Trophoblast cell (in vitro differentiated cells and primary cell): Measurements from ENCODE around the gene FNIP1.

ENCODE experiments used
- DNase-seq, 2 donors: peaks; one replicate each; pipeline ENCODE4 v3.0.0-alpha.2; 2016
- H2AFZ ChIP-seq: 2 replicates; pipeline ENCODE4 v1.6.1; 2013; ENCODE audit warnings: low read length, moderate library complexity, mild to moderate bottlenecking; ENCODE audit not compliant: insufficient read depth, poor library complexity
- H2AK5ac ChIP-seq: 2 replicates; pipeline ENCODE4 v1.6.1; 2013; ENCODE audit warnings: mild to moderate bottlenecking, low read length
- H2BK120ac ChIP-seq: 2 replicates; pipeline ENCODE4 v1.6.1; 2013; ENCODE audit warnings: low read length, mild to moderate bottlenecking, moderate library complexity; ENCODE audit not compliant: insufficient read depth, poor library complexity
- H2BK12ac ChIP-seq: 2 replicates; pipeline ENCODE4 v1.6.1; 2013; ENCODE audit warnings: mild to moderate bottlenecking, low read length, moderate library complexity
- H2BK5ac ChIP-seq: 2 replicates; pipeline ENCODE4 v1.6.1; 2013; ENCODE audit warnings: low read length, low read depth, moderate library complexity, mild to moderate bottlenecking; ENCODE audit not compliant: poor library complexity
- H3K14ac ChIP-seq: 2 replicates; pipeline ENCODE4 v1.6.1; 2013; ENCODE audit warnings: mild to moderate bottlenecking, low read length
- H3K18ac ChIP-seq: 2 replicates; pipeline ENCODE4 v1.6.1; 2013; ENCODE audit warnings: mild to moderate bottlenecking, low read length
- H3K23ac ChIP-seq: 2 replicates; pipeline ENCODE4 v1.6.1; 2013; ENCODE audit warnings: low read length
- H3K27ac ChIP-seq: 2 replicates; pipeline ENCODE4 v1.5.1; 2013; ENCODE audit warnings: low read depth, mild to moderate bottlenecking, inconsistent platforms, low read length, moderate library complexity
- H3K27me3 ChIP-seq: 2 replicates; pipeline ENCODE4 v1.6.1; 2013; ENCODE audit warnings: inconsistent platforms, mild to moderate bottlenecking, low read length, moderate library complexity; ENCODE audit not compliant: insufficient read depth
- H3K36me3 ChIP-seq, 2 experiments: 1 replicate in 1 of 2; 2 replicates in 1 of 2; pipeline ENCODE4 v1.6.1; 2013; ENCODE audit warnings: low read length in 2 of 2, mild to moderate bottlenecking in 2 of 2, moderate library complexity in 1 of 2; ENCODE audit not compliant: insufficient read depth in 2 of 2, control insufficient read depth in 1 of 2
- H3K4ac ChIP-seq: 2 replicates; pipeline ENCODE4 v1.6.1; 2013; ENCODE audit warnings: low read depth, mild to moderate bottlenecking, low read length, moderate library complexity
- H3K4me1 ChIP-seq, 2 experiments: 1 replicate in 1 of 2; 2 replicates in 1 of 2; pipeline ENCODE4 v1.6.1; 2013; ENCODE audit warnings: low read length in 2 of 2, mild to moderate bottlenecking in 2 of 2, moderate library complexity in 1 of 2; ENCODE audit not compliant: insufficient read depth in 2 of 2, control insufficient read depth in 1 of 2
- H3K4me2 ChIP-seq: 2 replicates; pipeline ENCODE4 v1.6.1; 2013; ENCODE audit warnings: inconsistent platforms, mild to moderate bottlenecking, low read length, moderate library complexity
- H3K4me3 ChIP-seq: 2 replicates; pipeline ENCODE4 v1.5.1; 2013; ENCODE audit warnings: mild to moderate bottlenecking, low read depth, low read length, inconsistent platforms
- H3K79me1 ChIP-seq: one replicate; pipeline ENCODE4 v1.6.1; 2013; ENCODE audit warnings: low read length
- H3K79me2 ChIP-seq: 2 replicates; pipeline ENCODE4 v1.6.1; 2013; ENCODE audit warnings: low read length, mild to moderate bottlenecking; ENCODE audit not compliant: control insufficient read depth, insufficient read depth, poor library complexity
- H3K9ac ChIP-seq: 2 replicates; pipeline ENCODE4 v1.6.1; 2013; ENCODE audit warnings: mild to moderate bottlenecking, low read length
- H3K9me3 ChIP-seq: 2 replicates; pipeline ENCODE4 v1.6.1; 2013; ENCODE audit warnings: low read depth, mild to moderate bottlenecking, control low read depth, inconsistent platforms, low read length; ENCODE audit not compliant: insufficient read depth
- H4K12ac ChIP-seq: 2 replicates; pipeline ENCODE4 v1.6.1; 2013; ENCODE audit warnings: low read depth, mild to moderate bottlenecking, low read length, moderate library complexity
- H4K8ac ChIP-seq: 2 replicates; pipeline ENCODE4 v1.6.1; 2013; ENCODE audit warnings: low read depth, mild to moderate bottlenecking, low read length, moderate library complexity
- H4K91ac ChIP-seq: one replicate; pipeline ENCODE4 v1.6.1; 2013; ENCODE audit warnings: low read depth, mild to moderate bottlenecking, low read length, moderate library complexity
- WGBS: extraction: QIAGEN DNeasy Blood & Tissue Kit; methylation state at CpG from one replicate; pipeline ENCODE4 v1.1.7; 2013; ENCODE audit warnings: missing lambda C conversion rate; ENCODE audit not compliant: insufficient read length, insufficient coverage; ENCODE audit errors: extremely low coverage; 5-methylcytosine and 5-hydroxymethylcytosine counted together

The FNIP1 gene

GRCh38 chr5:131634238-131634637 lies 162.6 kb downstream of the FNIP1 start:
- Histone ChIP-seq H3K18ac (no peak overlapping the region), H3K4ac (no peak overlapping the region), H3K9ac (no peak overlapping the region), H3K36me3 (no peaks in the 10 kb centered on the region), H3K27ac (no peak overlapping the region), H2BK120ac (no peak overlapping the region), H3K9me3 (no peaks in the 10 kb centered on the region), H4K91ac (no peak overlapping the region), H3K14ac (no peak overlapping the region), H2BK12ac (no peak overlapping the region), H2BK5ac (no peak overlapping the region), H3K4me2 (peak overlapping the region; percentile 85), H2AFZ (no peak overlapping the region), H4K8ac (no peak overlapping the region), H3K27me3 (no peaks in the 10 kb centered on the region), H4K12ac (no peak overlapping the region), H2AK5ac (no peak overlapping the region), H3K23ac (no peak overlapping the region), H3K79me2 (peaks cover 12% of the 10 kb centered on the region), H3K4me1 (no peaks in the 10 kb centered on the region), H3K79me1 (peaks cover 11% of the 10 kb centered on the region), H3K4me3 (peak overlapping the region; percentile 97)
- no CpG with 5 or more reads among the region's 4 CpGs for WGBS
- peak in 1 of 2 donors; percentile 10 for DNase-seq

GRCh38 chr5:131633830-131634229 lies 163.0 kb downstream of the FNIP1 start:
- Histone ChIP-seq H3K4me2 (peak overlapping the region; percentile 54), H3K9me3 (no peaks in the 10 kb centered on the region), H2BK120ac (no peak overlapping the region), H4K91ac (no peak overlapping the region), H4K8ac (no peak overlapping the region), H3K79me1 (peaks cover 11% of the 10 kb centered on the region), H3K36me3 (no peaks in the 10 kb centered on the region), H4K12ac (no peak overlapping the region), H3K23ac (no peak overlapping the region), H3K79me2 (peaks cover 12% of the 10 kb centered on the region), H3K4me3 (no peak overlapping the region), H3K4ac (no peak overlapping the region), H3K9ac (no peak overlapping the region), H3K27ac (no peak overlapping the region), H3K18ac (no peak overlapping the region), H2BK5ac (no peak overlapping the region), H3K27me3 (no peaks in the 10 kb centered on the region), H2AFZ (no peak overlapping the region), H2AK5ac (no peak overlapping the region), H2BK12ac (no peak overlapping the region), H3K14ac (no peak overlapping the region), H3K4me1 (no peaks in the 10 kb centered on the region)
- WGBS = no CpG with 5 or more reads among the region's 5 CpGs
- no peak for DNase-seq

GRCh38 chr5:131630963-131631350 lies 165.9 kb downstream of the FNIP1 start:
- WGBS = no CpG with 5 or more reads among the region's 4 CpGs
- no peak overlapping the region for H2BK5ac ChIP-seq
- no peaks in the 10 kb centered on the region for H3K27me3 ChIP-seq
- H3K14ac ChIP-seq = no peak overlapping the region
- no peak overlapping the region for H2BK120ac ChIP-seq
- H3K79me1 ChIP-seq = peaks cover 10% of the 10 kb centered on the region
- no peaks in the 10 kb centered on the region for H3K36me3 ChIP-seq
- no peak overlapping the region for H2AFZ ChIP-seq
- H3K9ac ChIP-seq = no peak overlapping the region
- no peaks in the 10 kb centered on the region for H3K9me3 ChIP-seq
- no peak for DNase-seq
- no peak overlapping the region for H4K8ac ChIP-seq
- no peak overlapping the region for H2BK12ac ChIP-seq
- no peak overlapping the region for H2AK5ac ChIP-seq
- no peaks in the 10 kb centered on the region for H3K4me1 ChIP-seq
- no peak overlapping the region for H3K4me2 ChIP-seq
- no peak overlapping the region for H4K12ac ChIP-seq
- no peak overlapping the region for H3K23ac ChIP-seq
- no peak overlapping the region for H3K4ac ChIP-seq
- peaks cover 12% of the 10 kb centered on the region for H3K79me2 ChIP-seq
- no peak overlapping the region for H3K18ac ChIP-seq
- no peak overlapping the region for H3K27ac ChIP-seq
- H4K91ac ChIP-seq = no peak overlapping the region
- H3K4me3 ChIP-seq = no peak overlapping the region

GRCh38 chr5:131630208-131630962 lies 166.4 kb downstream of the FNIP1 start:
- no peak overlapping the region for H2AFZ ChIP-seq
- H2AK5ac ChIP-seq = no peak overlapping the region
- H3K79me1 ChIP-seq = peaks cover 4% of the 10 kb centered on the region
- H2BK120ac ChIP-seq = no peak overlapping the region
- H4K8ac ChIP-seq = no peak overlapping the region
- H3K9me3 ChIP-seq = no peaks in the 10 kb centered on the region
- 100% methylated on average over 1 of the region's 4 CpGs for WGBS
- no peak overlapping the region for H3K23ac ChIP-seq
- H3K27ac ChIP-seq = no peak overlapping the region
- no peak overlapping the region for H3K4ac ChIP-seq
- no peak overlapping the region for H2BK12ac ChIP-seq
- H4K91ac ChIP-seq = no peak overlapping the region
- no peak for DNase-seq
- H3K14ac ChIP-seq = no peak overlapping the region
- no peaks in the 10 kb centered on the region for H3K36me3 ChIP-seq
- H2BK5ac ChIP-seq = no peak overlapping the region
- H3K9ac ChIP-seq = no peak overlapping the region
- H3K27me3 ChIP-seq = no peaks in the 10 kb centered on the region
- no peak overlapping the region for H3K4me2 ChIP-seq
- no peak overlapping the region for H3K18ac ChIP-seq
- H3K4me1 ChIP-seq = no peaks in the 10 kb centered on the region
- H3K79me2 ChIP-seq = peaks cover 9% of the 10 kb centered on the region
- H4K12ac ChIP-seq = no peak overlapping the region
- no peak overlapping the region for H3K4me3 ChIP-seq
